ENCODE measurements around the gene FRMD8. TPM values are rescaled to one million over a fixed set of nuclear protein-coding genes. Genes with fewer than 3 reads are reported as not detected.

The FRMD8 gene
- total and polyA plus RNA-seq, 2 donors (not counting 3 experiments of a cell fraction or from before 2014, with no cell fraction given), result 36.4 to 53.9 TPM

DNA sequence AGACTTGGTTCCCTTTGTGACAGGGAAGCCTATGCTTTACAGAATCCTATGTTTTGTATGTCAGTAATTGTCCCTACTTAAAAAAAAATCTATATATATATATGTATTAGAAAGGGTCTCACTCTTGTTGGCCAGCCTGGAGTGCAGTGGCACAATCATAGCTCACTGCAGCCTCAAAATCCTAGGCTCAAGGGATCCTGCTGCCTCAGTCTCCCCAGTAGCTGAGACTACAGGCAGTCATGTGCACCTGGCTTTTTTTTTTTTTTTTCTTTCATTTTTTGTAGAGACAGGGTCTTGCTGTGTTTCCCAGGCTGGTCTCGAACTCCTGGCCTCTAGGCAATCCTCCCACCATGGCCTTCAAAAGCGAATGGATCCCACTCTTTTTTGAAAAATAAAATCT is 34.1 kb downstream of the FRMD8 start:
- no TSS peak for BruUV-seq (replicated peaks)
- peak overlapping the region; percentile 49 for H3K4me2 ChIP-seq (ENCODE audit: insufficient read depth, low read length)
- peaks cover 59% of the 10 kb centered on the region for H3K79me2 ChIP-seq (ENCODE audit: control insufficient read depth, insufficient read depth, low read length)
- H3K9me1 ChIP-seq (replicated peaks; ENCODE audit: control insufficient read depth, extremely low read depth, insufficient read depth, low read length), result no peaks in the 10 kb centered on the region
- dilution Hi-C loops (cut with MboI; ENCODE audit: extremely low pct_ligation_motif_present, low sequenced_read_pairs), result no loop called here
- TF ChIP-seq POLR2AphosphoS5 (IDR thresholded peaks at IDR 0.05; ENCODE audit: insufficient read depth, low read depth, low read length), result no peak
- TF ChIP-seq POLR2A (IDR thresholded peaks at IDR 0.05; ENCODE audit: low read depth, low read length), result no peak
- no peak for TF ChIP-seq JUN (IDR thresholded peaks at IDR 0.05; ENCODE audit: borderline replicate concordance, insufficient read depth, insufficient read length, low read depth)
- no peak for TF ChIP-seq CTCF (IDR thresholded peaks at IDR 0.05; ENCODE audit: extremely low read depth in 1 of 2, insufficient read depth in 1 of 2, low read depth in 1 of 2, low read length in 2 of 2)
- TF ChIP-seq EZH2 (IDR thresholded peaks at IDR 0.05; ENCODE audit: borderline replicate concordance, low read depth, low read length, severe bottlenecking), result no peak
- no peak for TF ChIP-seq MYC (IDR thresholded peaks at IDR 0.05; ENCODE audit: low read depth, low read length)
- TF ChIP-seq GATA2 (IDR thresholded peaks at IDR 0.05; ENCODE audit: insufficient read depth, insufficient read length, low read depth, low read length), result no peak
- TF ChIP-seq FOS (IDR thresholded peaks at IDR 0.05; ENCODE audit: borderline replicate concordance, insufficient read depth, low read length), result no peak
- TF ChIP-seq, protein P1, sequence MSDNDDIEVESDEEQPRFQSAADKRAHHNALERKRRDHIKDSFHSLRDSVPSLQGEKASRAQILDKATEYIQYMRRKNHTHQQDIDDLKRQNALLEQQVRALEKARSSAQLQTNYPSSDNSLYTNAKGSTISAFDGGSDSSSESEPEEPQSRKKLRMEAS (IDR thresholded peaks at IDR 0.05; ENCODE audit: insufficient read depth, insufficient read length), result no peak
- H3K9ac ChIP-seq (replicated peaks; ENCODE audit: extremely low read depth, insufficient read depth, low read length), result peak overlapping the region; percentile 98
- ChIA-PET CTCF (interaction anchor here (0.7 to 2.2 kb wide), 4 partner anchors 9 to 90 kb away, joined by 3 to 7 read pairs (median 4); no protein-coding TSS in a partner anchor), POLR2A (interaction anchor here (0.7 to 10.0 kb wide), 9 partner anchors 9 to 86 kb away, joined by 3 to 127 read pairs (median 11); partner anchors contain the start of genes FRMD8, MALAT1 and SLC25A45)
- DNase-seq (ENCODE audit: low read depth, low spot score) (no peak), FAIRE-seq (no peak)
- H2AFZ ChIP-seq (ENCODE audit: low read depth, low read length), result no peak overlapping the region
- H4K20me1 ChIP-seq (replicated peaks; ENCODE audit: control insufficient read depth, extremely low read depth, insufficient read depth, low read length), result no peaks in the 10 kb centered on the region
- intact Hi-C loops (cut with micrococcal nuclease), result no loop called here
- no peak overlapping the region for H3K4me3 ChIP-seq (replicated peaks in 1 of 3; ENCODE audit: insufficient read depth in 1 of 3, low read depth in 1 of 3, low read length in 3 of 3)
- no peaks in the 10 kb centered on the region for H3K36me3 ChIP-seq (ENCODE audit: control insufficient read depth in 2 of 2, extremely low read depth in 1 of 2, insufficient read depth in 2 of 2, low read length in 2 of 2)
- H3K27ac ChIP-seq (ENCODE audit: insufficient read depth, low read depth, low read length), result peak overlapping the region; percentile 99
- H3K27me3 ChIP-seq (ENCODE audit: control insufficient read depth in 2 of 2, insufficient read depth in 2 of 2, low read length in 2 of 2), result no peaks in the 10 kb centered on the region
- peaks cover 55% of the 10 kb centered on the region for H3K4me1 ChIP-seq (ENCODE audit: control insufficient read depth, extremely low read depth, insufficient read depth, low read length)
- no peaks in the 10 kb centered on the region for H3K9me3 ChIP-seq (replicated peaks; ENCODE audit: control insufficient read depth, insufficient read depth, low read length)
